Measurements from ENCODE around the gene EIF3K. TPM values are rescaled to one million over a fixed set of nuclear protein-coding genes. Genes with fewer than 3 reads are reported as not detected.
"Not testable (repeated sequence)": the region's sequence is repeated elsewhere in the genome, so short reads cannot be mapped to it uniquely, and the experiment has no call there.

EIF3K gene
- total RNA-seq, 1 experiment from 2014 or later = 358 TPM

- no peak for DNase-seq (ENCODE audit: low spot score)
These were observed 1.0 kb upstream of the EIF3K start, which contains the start of gene MAP4K1 for GRCh38 chr19:38617764-38618589. MAP4K1 (minus strand) TSS chr19:38617953; CDS start chr19:38617895, 58 bp downstream.

GRCh38 chr19:38619361-38620174 is 580 bp downstream of the EIF3K start:
- DNase-seq (ENCODE audit: low spot score) = no peak

- no peak for DNase-seq (ENCODE audit: low spot score)
These were observed 5.8 kb downstream of the EIF3K start for GRCh38 chr19:38624822-38625221.

GRCh38 chr19:38626401-38626800 is 7.4 kb downstream of the EIF3K start:
- no peak for DNase-seq (ENCODE audit: low spot score)

- no peak for DNase-seq (ENCODE audit: low spot score)
These were observed 10.6 kb downstream of the EIF3K start for GRCh38 chr19:38629568-38629967.

- DNase-seq (ENCODE audit: low spot score) = not testable (repeated sequence)
These were observed 12.3 kb downstream of the EIF3K start for GRCh38 chr19:38631301-38631700.

- DNase-seq (ENCODE audit: low spot score) = not testable (repeated sequence)
These were observed 13.0 kb downstream of the EIF3K start for GRCh38 chr19:38631811-38632475.

GRCh38 chr19:38632476-38633213 is 13.7 kb downstream of the EIF3K start:
- no peak for DNase-seq (ENCODE audit: low spot score)

- DNase-seq (ENCODE audit: low spot score) = peak; percentile 68
These were observed 15.9 kb downstream of the EIF3K start for GRCh38 chr19:38634757-38635482.

GRCh38 chr19:38635483-38636399 is 16.8 kb downstream of the EIF3K start:
- no peak for DNase-seq (ENCODE audit: low spot score)

- DNase-seq (ENCODE audit: low spot score) = no peak
These were observed 19.5 kb downstream of the EIF3K start for GRCh38 chr19:38638461-38638860.

- DNase-seq (ENCODE audit: low spot score) = no peak
These were observed 20.7 kb downstream of the EIF3K start for GRCh38 chr19:38639679-38640078.

GRCh38 chr19:38640368-38640767 is 21.4 kb downstream of the EIF3K start:
- no peak for DNase-seq (ENCODE audit: low spot score)

- DNase-seq (ENCODE audit: low spot score) = no peak
These were observed 23.2 kb downstream of the EIF3K start for GRCh38 chr19:38642176-38642575.

GRCh38 chr19:38644719-38645118 is 25.7 kb downstream of the EIF3K start:
- no peak for DNase-seq (ENCODE audit: low spot score)

GRCh38 chr19:38647368-38647965 is 28.5 kb downstream of the EIF3K start, which contains the start of gene ACTN4:
ACTN4 (plus strand) TSS chr19:38647649; CDS start chr19:38647746, 97 bp downstream.
- DNase-seq (ENCODE audit: low spot score) = peak; percentile 94

GRCh38 chr19:38647966-38648768 is 29.2 kb downstream of the EIF3K start:
- DNase-seq (ENCODE audit: low spot score) = no peak

- DNase-seq (ENCODE audit: low spot score) = peak; percentile 50
These were observed 29.8 kb downstream of the EIF3K start for GRCh38 chr19:38648769-38649304.

Data from A172 (cell line).